PC-9 (cell line): ENCODE measurements around the gene SEBOX. TPM values are rescaled to one million over a fixed set of nuclear protein-coding genes. Genes with fewer than 3 reads are reported as not detected.

Experiments used
- BruUV-seq: library from RNA; stranded (reverse); fragments of 400-500 nt; replicated peaks from 2 replicates; lab custom pipeline; 2021; lab: Mats Ljungman, UMichigan
- CTCF ChIA-PET: fragments of 300-600 bp; sonication (Branson Sonifier 250); formaldehyde crosslinking; loops from one replicate; lab custom pipeline; 2022; ENCODE audit warnings: antibody characterized with exemption; lab: Charles Lee
- POLR2A ChIA-PET: fragments of 300-600 bp; sonication (Branson Sonifier 250); formaldehyde crosslinking; loops from one replicate; lab custom pipeline; 2022; ENCODE audit warnings: antibody characterized with exemption; ENCODE audit not compliant: unreplicated experiment; lab: Charles Lee
- DNase-seq, 2 experiments: peaks; one replicate each; pipeline versions ENCODE4 v3.0.0 to v3.0.0-alpha.2; 2015 to 2022; ENCODE audit warnings: mixed read lengths in 1 of 2
- H2AFZ ChIP-seq: fragments of 200-600 bp; sonication (generic); 2 replicates; pipeline ENCODE4 v1.8.1; 2017; ENCODE audit warnings: antibody characterized with exemption
- H3F3A ChIP-seq: fragments of 200-600 bp; sonication (generic); 2 replicates; pipeline ENCODE4 v1.8.1; 2017; ENCODE audit warnings: antibody characterized with exemption, mild to moderate bottlenecking, low read depth; ENCODE audit not compliant: insufficient read depth
- H3K27ac ChIP-seq: fragments of 200-600 bp; sonication (generic); 2 replicates; pipeline ENCODE4 v1.6.1; 2016; ENCODE audit warnings: mixed run types
- H3K27me3 ChIP-seq: fragments of 200-600 bp; sonication (generic); 2 replicates; pipeline ENCODE4 v1.6.1; 2016; ENCODE audit warnings: low read depth, mixed run types; ENCODE audit not compliant: insufficient read depth
- H3K36me3 ChIP-seq: fragments of 200-600 bp; sonication (generic); 2 replicates; pipeline ENCODE4 v1.6.1; 2016; ENCODE audit warnings: low read depth, mixed run types
- H3K4me1 ChIP-seq: fragments of 200-600 bp; sonication (generic); replicated peaks from 2 replicates; pipeline ENCODE4 v1.6.1; 2016; ENCODE audit warnings: mixed run types; ENCODE audit not compliant: insufficient read depth
- H3K4me2 ChIP-seq: fragments of 200-600 bp; sonication (generic); 2 replicates; pipeline ENCODE4 v1.6.1; 2017; ENCODE audit warnings: mixed run types
- H3K4me3 ChIP-seq: fragments of 200-600 bp; sonication (generic); 2 replicates; pipeline ENCODE4 v1.6.1; 2016; ENCODE audit warnings: mixed run types
- H3K79me2 ChIP-seq: fragments of 200-600 bp; sonication (generic); 2 replicates; pipeline ENCODE4 v1.6.1; 2017; ENCODE audit warnings: low read depth, mixed run types
- H3K9me2 ChIP-seq: fragments of 200-600 bp; sonication (generic); 2 replicates; pipeline ENCODE4 v1.8.1; 2017; ENCODE audit warnings: mild to moderate bottlenecking; ENCODE audit not compliant: insufficient read depth
- H3K9me3 ChIP-seq: fragments of 200-600 bp; sonication (generic); 2 replicates; pipeline ENCODE4 v1.8.1; 2016; ENCODE audit warnings: low read depth; ENCODE audit not compliant: insufficient read depth
- H4K20me1 ChIP-seq: fragments of 200-600 bp; sonication (generic); 2 replicates; pipeline ENCODE4 v1.8.1; 2017; ENCODE audit not compliant: insufficient read depth
- EZH2 ChIP-seq: fragments of 200-600 bp; sonication (generic); IDR thresholded peaks from 2 replicates; pipeline ENCODE4 v1.8.0; 2017; ENCODE audit warnings: antibody characterized with exemption, low read depth
- intact Hi-C: fragments of 100-400 bp; cut with micrococcal nuclease; formaldehyde crosslinking; loops from one replicate; pipeline ENCODE4 v1.10.0; 2022; ENCODE audit not compliant: unreplicated experiment
- total RNA-seq: library from RNA; stranded (reverse); gene quantifications from 2 replicates; pipeline ENCODE4 v1.2.3, GENCODE V29; 2021
- TF ChIP-seq, protein P1 (sequence below): fragments of 200-600 bp; sonication (generic); conservative IDR thresholded peaks from 2 replicates; pipeline ENCODE4 v1.6.1; 2017; ENCODE audit warnings: mixed run types, antibody characterized with exemption, mild to moderate bottlenecking, moderate library complexity

The SEBOX gene
- total RNA-seq, 1 experiment from 2014 or later = not detected

DNA sequence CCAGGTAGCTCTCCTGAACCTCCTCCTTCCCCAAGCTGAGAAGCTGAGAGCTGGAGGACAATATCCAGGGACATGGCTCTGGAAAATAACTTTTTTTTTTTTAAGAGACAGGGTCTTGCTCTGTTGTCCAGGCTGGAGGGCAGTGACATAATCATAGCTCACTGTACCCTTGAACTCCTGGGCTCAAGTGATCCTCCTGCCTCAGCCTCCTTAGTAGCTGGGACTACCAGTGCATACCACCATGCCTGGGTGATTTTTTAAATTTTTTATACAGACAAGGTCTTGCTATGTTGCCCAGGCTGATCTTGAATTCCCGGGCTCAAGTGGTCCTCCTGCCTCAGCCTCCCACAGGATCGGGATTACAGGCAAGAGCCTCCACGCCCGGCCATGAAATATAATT lies 34.8 kb upstream of the SEBOX start:
- intact Hi-C loops = no loop called here
- no peak overlapping the region for H3K4me3 ChIP-seq
- peaks cover 6% of the 10 kb centered on the region; the same call in 1 of the 2 replicates for H3F3A ChIP-seq
- CTCF ChIA-PET = no interaction called here
- H4K20me1 ChIP-seq = no peaks in the 10 kb centered on the region
- DNase-seq = no peak
- POLR2A ChIA-PET = no interaction called here
- no peak overlapping the region for H3K27ac ChIP-seq
- 0 out of 2 replicates have a peak, but pooled peaks cover 15% of the 10 kb centered on the region for H3K36me3 ChIP-seq
- no TSS peak for BruUV-seq
- H3K79me2 ChIP-seq = peaks cover 4% of the 10 kb centered on the region; the same call in 1 of the 2 replicates
- H2AFZ ChIP-seq = no peak overlapping the region
- no peaks in the 10 kb centered on the region for H3K9me2 ChIP-seq
- H3K27me3 ChIP-seq = no peaks in the 10 kb centered on the region
- 0 out of 2 replicates have a peak, but pooled peaks cover under 1% of the 10 kb centered on the region for H3K4me1 ChIP-seq
- H3K4me2 ChIP-seq = no peak overlapping the region
- no peaks in the 10 kb centered on the region for H3K9me3 ChIP-seq
- no peak for TF ChIP-seq EZH2
- TF ChIP-seq, protein P1, sequence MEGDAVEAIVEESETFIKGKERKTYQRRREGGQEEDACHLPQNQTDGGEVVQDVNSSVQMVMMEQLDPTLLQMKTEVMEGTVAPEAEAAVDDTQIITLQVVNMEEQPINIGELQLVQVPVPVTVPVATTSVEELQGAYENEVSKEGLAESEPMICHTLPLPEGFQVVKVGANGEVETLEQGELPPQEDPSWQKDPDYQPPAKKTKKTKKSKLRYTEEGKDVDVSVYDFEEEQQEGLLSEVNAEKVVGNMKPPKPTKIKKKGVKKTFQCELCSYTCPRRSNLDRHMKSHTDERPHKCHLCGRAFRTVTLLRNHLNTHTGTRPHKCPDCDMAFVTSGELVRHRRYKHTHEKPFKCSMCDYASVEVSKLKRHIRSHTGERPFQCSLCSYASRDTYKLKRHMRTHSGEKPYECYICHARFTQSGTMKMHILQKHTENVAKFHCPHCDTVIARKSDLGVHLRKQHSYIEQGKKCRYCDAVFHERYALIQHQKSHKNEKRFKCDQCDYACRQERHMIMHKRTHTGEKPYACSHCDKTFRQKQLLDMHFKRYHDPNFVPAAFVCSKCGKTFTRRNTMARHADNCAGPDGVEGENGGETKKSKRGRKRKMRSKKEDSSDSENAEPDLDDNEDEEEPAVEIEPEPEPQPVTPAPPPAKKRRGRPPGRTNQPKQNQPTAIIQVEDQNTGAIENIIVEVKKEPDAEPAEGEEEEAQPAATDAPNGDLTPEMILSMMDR = no peak

GRCh38 chr17:28398280-28398981 lies 33.4 kb upstream of the SEBOX start:
- H3K4me2 ChIP-seq = no peak overlapping the region
- H4K20me1 ChIP-seq = no peaks in the 10 kb centered on the region
- H3K36me3 ChIP-seq = 0 out of 2 replicates have a peak, but pooled peaks cover 8% of the 10 kb centered on the region
- H3K4me3 ChIP-seq = no peak overlapping the region
- no peaks in the 10 kb centered on the region for H3K79me2 ChIP-seq
- DNase-seq = no peak
- no peaks in the 10 kb centered on the region for H3K27me3 ChIP-seq
- TF ChIP-seq, protein P1 = no peak
- TF ChIP-seq EZH2 = no peak
- peaks cover 6% of the 10 kb centered on the region; the same call in 1 of the 2 replicates for H3F3A ChIP-seq
- H3K27ac ChIP-seq = no peak overlapping the region
- no peaks in the 10 kb centered on the region for H3K9me2 ChIP-seq
- intact Hi-C loops = no loop called here
- no peaks in the 10 kb centered on the region for H3K9me3 ChIP-seq
- CTCF ChIA-PET = interaction anchor here (0.5 kb wide), 1 partner anchor 517 kb away, joined by 6 read pairs; no protein-coding TSS in a partner anchor
- BruUV-seq = no TSS peak
- POLR2A ChIA-PET = interaction anchor here (0.5 kb wide), 2 partner anchors 22 to 63 kb away, joined by 4 to 8 read pairs; partner anchors contain the start of genes IFT20 and TNFAIP1
- H3K4me1 ChIP-seq = no peaks in the 10 kb centered on the region
- no peak overlapping the region for H2AFZ ChIP-seq

DNA sequence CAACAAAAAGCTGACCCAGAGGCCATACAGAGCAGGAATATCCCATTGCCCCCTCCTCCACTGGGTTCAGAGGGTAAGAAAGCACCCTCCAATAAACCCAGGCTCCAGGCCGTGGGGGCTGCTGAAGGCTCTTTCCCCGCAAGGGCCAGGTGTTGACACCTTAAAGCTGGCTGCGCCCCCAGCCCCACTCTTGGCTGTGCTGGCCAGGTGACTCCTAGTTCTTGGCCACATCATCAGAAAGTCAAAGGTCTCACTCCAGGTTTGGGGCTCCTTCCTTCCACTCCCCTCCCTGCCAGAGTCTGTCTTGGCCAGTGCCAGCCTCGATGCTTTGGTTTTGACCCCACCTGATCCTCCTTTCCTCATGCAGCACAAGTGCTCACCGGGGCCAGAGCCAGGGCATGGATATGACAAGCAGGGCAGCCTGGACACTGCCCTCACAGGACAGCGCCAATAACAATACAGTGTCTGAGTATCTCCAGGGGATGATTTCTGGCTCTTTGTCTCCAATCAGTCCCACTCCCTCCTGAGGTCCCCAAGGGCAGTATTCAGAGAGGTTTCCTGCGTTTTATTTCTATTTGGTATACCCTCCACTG lies 32.8 kb upstream of the SEBOX start:
- DNase-seq = no peak
- Histone ChIP-seq H4K20me1 (no peaks in the 10 kb centered on the region), H3K36me3 (0 out of 2 replicates have a peak, but pooled peaks cover 8% of the 10 kb centered on the region), H3F3A (peaks cover 6% of the 10 kb centered on the region; the same call in 1 of the 2 replicates), H3K27me3 (no peaks in the 10 kb centered on the region), H3K4me1 (no peaks in the 10 kb centered on the region), H3K9me3 (no peaks in the 10 kb centered on the region), H3K9me2 (no peaks in the 10 kb centered on the region), H2AFZ (no peak overlapping the region), H3K79me2 (no peaks in the 10 kb centered on the region), H3K4me2 (no peak overlapping the region), H3K4me3 (no peak overlapping the region), H3K27ac (no peak overlapping the region)
- TF ChIP-seq EZH2 = no peak
- TF ChIP-seq, protein P1 = no peak
- BruUV-seq = no TSS peak
- intact Hi-C loops = no loop called here
- ChIA-PET CTCF (interaction anchor here (0.6 kb wide), 1 partner anchor 24 kb away, joined by 3 read pairs; no protein-coding TSS in a partner anchor), POLR2A (no interaction called here)
